COLO829 (cell line): ENCODE results near the gene ENPP7.

Experiments used
- DNase-seq: peaks from one replicate; pipeline ENCODE4 v3.0.0; 2012; ENCODE audit warnings: low spot score

Gene ENPP7

DNA sequence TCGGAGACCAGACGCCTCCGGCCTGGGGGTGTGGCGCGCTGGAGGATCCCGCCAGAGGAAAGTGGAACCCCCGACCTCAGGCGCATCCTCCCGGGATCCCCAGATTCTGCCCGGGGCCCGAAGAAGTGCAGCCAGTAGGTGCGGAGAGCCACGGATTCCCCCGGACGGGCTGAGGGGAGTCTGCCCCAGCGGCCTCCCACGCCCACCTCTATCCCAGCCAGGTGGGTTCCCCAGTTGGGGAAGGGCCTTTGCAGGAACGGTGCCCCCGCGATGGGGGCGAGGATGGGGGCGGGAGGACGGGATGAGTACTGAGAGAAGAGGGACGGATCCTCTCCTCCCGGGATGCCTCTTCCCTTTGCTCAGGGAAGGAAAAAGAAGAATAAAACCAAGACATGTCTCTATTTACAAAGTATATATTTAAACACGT is 61.0 kb downstream of the ENPP7 start:
- no peak for DNase-seq
